KMS-11 (cell line): ENCODE measurements around the gene RAB43.

Experiments used
- H2AFZ ChIP-seq: fragments of 200-600 bp; sonication (generic); 2 replicates; pipeline ENCODE4 v1.6.1; 2016; ENCODE audit warnings: antibody characterized with exemption, mixed run types, low read depth
- H3K27ac ChIP-seq: fragments of 200-600 bp; sonication (generic); 2 replicates; pipeline ENCODE4 v1.6.1; 2016; ENCODE audit warnings: mild to moderate bottlenecking, mixed run types
- H3K27me3 ChIP-seq: fragments of 200-600 bp; sonication (generic); 2 replicates; pipeline ENCODE4 v1.6.1; 2017; ENCODE audit warnings: mild to moderate bottlenecking, low read depth, mixed run types, moderate library complexity; ENCODE audit not compliant: insufficient read depth
- H3K36me3 ChIP-seq: fragments of 200-600 bp; sonication (generic); 2 replicates; pipeline ENCODE4 v1.6.1; 2017; ENCODE audit warnings: mild to moderate bottlenecking, mixed run types; ENCODE audit not compliant: insufficient read depth
- H3K4me1 ChIP-seq: fragments of 200-600 bp; sonication (generic); 2 replicates; pipeline ENCODE4 v1.6.1; 2016; ENCODE audit warnings: mild to moderate bottlenecking, low read depth, mixed run types; ENCODE audit not compliant: poor library complexity, severe bottlenecking
- H3K4me2 ChIP-seq: fragments of 200-600 bp; sonication (generic); 2 replicates; pipeline ENCODE4 v1.7.0; 2016; ENCODE audit warnings: mild to moderate bottlenecking, mixed run types
- H3K4me3 ChIP-seq: fragments of 200-600 bp; sonication (generic); IDR thresholded peaks from 2 replicates; pipeline ENCODE4 v1.6.1; 2017; ENCODE audit warnings: low read depth, low read length, mixed read lengths; ENCODE audit not compliant: insufficient read depth
- H3K79me2 ChIP-seq: fragments of 200-600 bp; sonication (generic); 2 replicates; pipeline ENCODE4 v1.6.1; 2016; ENCODE audit warnings: low read depth, mixed run types; ENCODE audit not compliant: insufficient read depth
- H3K9ac ChIP-seq: fragments of 200-600 bp; sonication (generic); 2 replicates; pipeline ENCODE4 v1.6.1; 2016; ENCODE audit warnings: mild to moderate bottlenecking, mixed run types
- H4K20me1 ChIP-seq: fragments of 200-600 bp; sonication (generic); 2 replicates; pipeline ENCODE4 v1.6.1; 2016; ENCODE audit warnings: mild to moderate bottlenecking, mixed run types; ENCODE audit not compliant: insufficient read depth
- CTCF ChIP-seq: fragments of 200-600 bp; sonication (generic); conservative IDR thresholded peaks from 2 replicates; pipeline ENCODE4 v1.6.1; 2017; ENCODE audit warnings: low read depth, mild to moderate bottlenecking, antibody characterized with exemption, low read length, moderate library complexity, mixed read lengths

RAB43 gene

DNA sequence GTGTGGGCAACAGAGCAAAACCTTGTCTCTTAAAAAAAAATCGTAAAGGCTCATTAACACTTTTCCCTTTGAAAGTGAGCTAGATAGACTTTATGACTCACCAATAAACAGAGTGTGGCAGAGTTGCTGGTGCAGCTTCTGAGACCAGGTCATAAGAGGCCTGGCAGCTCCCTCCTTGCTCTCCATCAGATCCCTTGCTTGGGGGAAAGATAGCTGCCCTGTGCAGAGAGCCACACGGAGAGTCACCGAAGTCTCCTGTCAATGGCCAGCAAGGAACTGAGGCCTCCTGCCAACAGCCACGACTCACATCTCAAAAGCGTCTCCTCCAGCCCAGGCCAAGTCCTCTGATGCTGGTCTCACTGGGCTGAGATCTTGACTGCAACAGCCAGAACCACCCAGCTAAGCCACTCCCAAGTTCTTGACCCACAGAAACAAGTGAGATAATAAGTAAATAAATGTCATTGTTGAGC is 69.7 kb downstream of the RAB43 start:
- Histone ChIP-seq H3K4me2 (no peak overlapping the region), H3K4me1 (peaks cover 11% of the 10 kb centered on the region), H3K9ac (no peak overlapping the region), H3K79me2 (no peaks in the 10 kb centered on the region), H3K4me3 (no peak overlapping the region), H2AFZ (no peak overlapping the region), H4K20me1 (no peaks in the 10 kb centered on the region), H3K27ac (no peak overlapping the region), H3K27me3 (no peaks in the 10 kb centered on the region), H3K36me3 (no peaks in the 10 kb centered on the region)
- TF ChIP-seq CTCF = no peak

- H3K4me2 ChIP-seq = no peak overlapping the region
- H2AFZ ChIP-seq = no peak overlapping the region
- H3K4me1 ChIP-seq = peaks cover 11% of the 10 kb centered on the region
- TF ChIP-seq CTCF = no peak
- no peak overlapping the region for H3K9ac ChIP-seq
- no peak overlapping the region for H3K4me3 ChIP-seq
- no peaks in the 10 kb centered on the region for H3K36me3 ChIP-seq
- H3K79me2 ChIP-seq = no peaks in the 10 kb centered on the region
- no peak overlapping the region for H3K27ac ChIP-seq
- no peaks in the 10 kb centered on the region for H4K20me1 ChIP-seq
- H3K27me3 ChIP-seq = no peaks in the 10 kb centered on the region
These were observed 70.9 kb downstream of the RAB43 start for GRCh38 chr3:129050556-129051295.

- Histone ChIP-seq H3K36me3 (no peaks in the 10 kb centered on the region), H3K9ac (no peak overlapping the region), H3K4me2 (no peak overlapping the region), H3K4me1 (no peaks in the 10 kb centered on the region), H3K4me3 (no peak overlapping the region), H4K20me1 (no peaks in the 10 kb centered on the region), H2AFZ (no peak overlapping the region), H3K27ac (no peak overlapping the region), H3K27me3 (no peaks in the 10 kb centered on the region), H3K79me2 (no peaks in the 10 kb centered on the region)
- no peak for TF ChIP-seq CTCF
These were observed 74.1 kb downstream of the RAB43 start for GRCh38 chr3:129047553-129047839.

DNA sequence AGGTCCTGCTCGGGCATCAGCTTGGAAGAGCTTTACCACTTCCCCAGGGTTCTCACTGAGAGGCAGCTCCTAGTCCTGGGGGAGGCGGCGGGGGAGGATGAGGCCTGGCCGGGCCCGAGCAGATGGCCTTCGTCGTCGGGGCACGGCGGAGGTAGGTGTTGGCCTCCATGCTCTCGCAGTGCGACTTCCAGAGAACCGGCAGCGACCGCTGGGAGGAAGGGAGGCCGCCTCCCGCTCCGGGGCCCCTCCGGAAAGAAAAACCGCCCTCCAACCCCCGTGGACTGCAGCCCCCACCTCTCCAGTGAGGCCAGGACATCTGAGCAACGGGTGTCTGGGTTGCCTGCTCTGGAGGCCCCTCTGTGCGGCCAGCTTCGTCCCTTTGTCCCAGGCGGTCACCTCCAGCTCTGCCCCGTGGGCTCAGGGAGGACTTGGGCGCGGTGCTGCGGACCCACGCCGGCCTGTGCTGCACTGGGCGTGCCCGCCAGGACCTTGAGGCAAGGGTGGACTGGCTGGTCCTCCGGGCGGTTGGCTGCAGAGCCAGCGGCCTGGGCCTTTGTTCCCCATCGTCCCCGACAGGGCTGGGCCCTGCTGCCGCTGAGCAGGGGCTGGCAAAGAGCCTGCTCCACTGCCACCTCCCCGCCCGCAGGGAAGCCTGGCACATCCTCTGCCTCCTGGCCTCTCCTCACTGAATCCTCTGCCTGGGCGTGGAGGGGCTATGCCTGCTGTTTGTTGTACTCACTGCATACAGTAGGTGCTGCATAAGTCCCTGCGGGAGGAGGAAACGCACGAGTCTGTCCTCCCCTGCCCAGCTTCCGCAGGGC is 74.7 kb downstream of the RAB43 start:
- no peak overlapping the region for H2AFZ ChIP-seq
- TF ChIP-seq CTCF = no peak

More for the DNA sequence above, 74.7 kb downstream of the RAB43 start:
- H3K79me2 ChIP-seq = no peaks in the 10 kb centered on the region
- no peak overlapping the region for H3K27ac ChIP-seq
- no peaks in the 10 kb centered on the region for H4K20me1 ChIP-seq
- no peak overlapping the region for H3K4me3 ChIP-seq
- no peak overlapping the region for H3K4me2 ChIP-seq
- no peaks in the 10 kb centered on the region for H3K36me3 ChIP-seq
- no peaks in the 10 kb centered on the region; the same call in 1 of the 2 replicates for H3K27me3 ChIP-seq
- H3K4me1 ChIP-seq = no peaks in the 10 kb centered on the region
- H3K9ac ChIP-seq = no peak overlapping the region
